Measurements from ENCODE around the gene CRHR2.

Gene CRHR2

DNA sequence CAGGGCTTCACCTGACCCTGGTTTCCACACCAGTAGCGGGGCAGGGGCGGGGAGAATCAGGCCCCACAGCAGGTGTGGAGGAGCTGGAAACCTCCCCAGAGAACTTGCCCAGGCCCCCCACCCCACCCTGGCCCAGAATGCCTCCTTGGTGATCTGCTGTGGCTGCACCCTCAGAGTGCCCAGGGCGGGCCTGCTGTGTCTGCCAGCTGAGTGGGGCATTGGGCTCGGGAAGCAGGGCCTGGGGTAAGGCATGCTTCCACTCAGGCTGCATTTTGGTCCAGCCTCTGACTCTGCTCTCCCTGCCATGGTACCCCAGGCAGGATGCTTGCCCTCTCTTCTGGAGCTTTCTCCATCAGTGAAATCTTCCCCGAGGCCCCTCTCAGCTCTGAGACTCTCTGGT lies 1.1 kb upstream of the CRHR2 start:
- H3K9me2 ChIP-seq (ENCODE audit: low read depth, low read length), result no peaks in the 10 kb centered on the region
- H4K20me1 ChIP-seq (ENCODE audit: insufficient read depth, low read length), result no peaks in the 10 kb centered on the region
- peaks cover 5% of the 10 kb centered on the region; the same call in 1 of the 2 replicates for H3K27me3 ChIP-seq (ENCODE audit: insufficient read depth, low read length)
- H3K9me3 ChIP-seq (ENCODE audit: low read length), result no peaks in the 10 kb centered on the region
- no peak overlapping the region for H3K9ac ChIP-seq (ENCODE audit: low read length)
- H3K4me2 ChIP-seq (ENCODE audit: low read length), result no peak overlapping the region
- H3F3A ChIP-seq (ENCODE audit: insufficient read depth, low read length), result no peaks in the 10 kb centered on the region
- no peaks in the 10 kb centered on the region for H3K4me1 ChIP-seq (ENCODE audit: insufficient read depth, low read length, severe bottlenecking)
- TF ChIP-seq, protein P1, sequence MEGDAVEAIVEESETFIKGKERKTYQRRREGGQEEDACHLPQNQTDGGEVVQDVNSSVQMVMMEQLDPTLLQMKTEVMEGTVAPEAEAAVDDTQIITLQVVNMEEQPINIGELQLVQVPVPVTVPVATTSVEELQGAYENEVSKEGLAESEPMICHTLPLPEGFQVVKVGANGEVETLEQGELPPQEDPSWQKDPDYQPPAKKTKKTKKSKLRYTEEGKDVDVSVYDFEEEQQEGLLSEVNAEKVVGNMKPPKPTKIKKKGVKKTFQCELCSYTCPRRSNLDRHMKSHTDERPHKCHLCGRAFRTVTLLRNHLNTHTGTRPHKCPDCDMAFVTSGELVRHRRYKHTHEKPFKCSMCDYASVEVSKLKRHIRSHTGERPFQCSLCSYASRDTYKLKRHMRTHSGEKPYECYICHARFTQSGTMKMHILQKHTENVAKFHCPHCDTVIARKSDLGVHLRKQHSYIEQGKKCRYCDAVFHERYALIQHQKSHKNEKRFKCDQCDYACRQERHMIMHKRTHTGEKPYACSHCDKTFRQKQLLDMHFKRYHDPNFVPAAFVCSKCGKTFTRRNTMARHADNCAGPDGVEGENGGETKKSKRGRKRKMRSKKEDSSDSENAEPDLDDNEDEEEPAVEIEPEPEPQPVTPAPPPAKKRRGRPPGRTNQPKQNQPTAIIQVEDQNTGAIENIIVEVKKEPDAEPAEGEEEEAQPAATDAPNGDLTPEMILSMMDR (IDR thresholded peaks at IDR 0.05; ENCODE audit: low read length), result no peak
- TF ChIP-seq EZH2 (IDR thresholded peaks at IDR 0.05; ENCODE audit: borderline replicate concordance, low read length), result no peak
- H3K36me3 ChIP-seq (ENCODE audit: insufficient read depth, low read length), result no peaks in the 10 kb centered on the region
- no peak overlapping the region for H3K4me3 ChIP-seq (ENCODE audit: low read depth, low read length, poor library complexity, severe bottlenecking)
- H3K27ac ChIP-seq (ENCODE audit: low read depth, low read length, poor library complexity, severe bottlenecking), result no peak overlapping the region
- H3K79me2 ChIP-seq (ENCODE audit: insufficient read depth, low read length), result no peaks in the 10 kb centered on the region
- H2AFZ ChIP-seq (ENCODE audit: low read length), result no peak overlapping the region

DNA sequence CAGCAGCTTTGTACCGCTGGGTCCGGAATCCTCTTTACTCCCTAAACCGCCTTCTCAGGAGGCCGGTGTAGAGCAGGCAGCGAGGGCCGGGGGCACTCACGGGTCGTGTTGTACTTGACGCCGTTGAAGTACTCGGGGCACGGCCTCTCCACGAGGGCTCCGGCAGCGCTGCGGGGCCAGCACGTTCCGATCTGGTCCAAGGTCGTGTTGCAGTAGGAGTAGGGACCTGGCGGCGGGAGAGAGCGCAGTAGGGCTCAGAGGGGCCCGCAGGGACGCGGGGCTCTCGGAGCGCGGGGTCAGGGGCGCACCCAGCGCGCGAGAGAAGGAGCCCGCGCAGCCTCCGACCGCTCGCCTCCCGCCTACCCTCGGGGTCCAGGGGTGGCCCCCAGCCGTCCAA lies 443 bp downstream of the CRHR2 start:
- Histone ChIP-seq H3K79me2 (ENCODE audit: insufficient read depth, low read length) (no peaks in the 10 kb centered on the region), H2AFZ (ENCODE audit: low read length) (no peak overlapping the region), H3K4me2 (ENCODE audit: low read length) (no peak overlapping the region), H3K4me1 (ENCODE audit: insufficient read depth, low read length, severe bottlenecking) (no peaks in the 10 kb centered on the region), H3K4me3 (ENCODE audit: low read depth, low read length, poor library complexity, severe bottlenecking) (no peak overlapping the region), H3K9me2 (ENCODE audit: low read depth, low read length) (no peaks in the 10 kb centered on the region), H3F3A (ENCODE audit: insufficient read depth, low read length) (no peaks in the 10 kb centered on the region), H3K36me3 (ENCODE audit: insufficient read depth, low read length) (no peaks in the 10 kb centered on the region), H3K27ac (ENCODE audit: low read depth, low read length, poor library complexity, severe bottlenecking) (no peak overlapping the region), H3K9me3 (ENCODE audit: low read length) (no peaks in the 10 kb centered on the region), H3K9ac (ENCODE audit: low read length) (no peak overlapping the region), H3K27me3 (ENCODE audit: insufficient read depth, low read length) (peaks cover 5% of the 10 kb centered on the region; the same call in 1 of the 2 replicates), H4K20me1 (ENCODE audit: insufficient read depth, low read length) (no peaks in the 10 kb centered on the region)
- TF ChIP-seq, protein P1 (IDR thresholded peaks at IDR 0.05; ENCODE audit: low read length), result no peak
- no peak for TF ChIP-seq EZH2 (IDR thresholded peaks at IDR 0.05; ENCODE audit: borderline replicate concordance, low read length)

- H2AFZ ChIP-seq (ENCODE audit: low read length), result no peak overlapping the region
- no peaks in the 10 kb centered on the region for H3K36me3 ChIP-seq (ENCODE audit: insufficient read depth, low read length)
Measured at GRCh38 chr7:30681331-30681797, 892 bp downstream of the CRHR2 start.

More at GRCh38 chr7:30681331-30681797, 892 bp downstream of the CRHR2 start:
- H3K9me3 ChIP-seq (ENCODE audit: low read length), result no peaks in the 10 kb centered on the region
- H3K4me3 ChIP-seq (ENCODE audit: low read depth, low read length, poor library complexity, severe bottlenecking), result no peak overlapping the region
- no peaks in the 10 kb centered on the region for H4K20me1 ChIP-seq (ENCODE audit: insufficient read depth, low read length)
- H3F3A ChIP-seq (ENCODE audit: insufficient read depth, low read length), result no peaks in the 10 kb centered on the region
- TF ChIP-seq, protein P1 (IDR thresholded peaks at IDR 0.05; ENCODE audit: low read length), result no peak
- TF ChIP-seq EZH2 (IDR thresholded peaks at IDR 0.05; ENCODE audit: borderline replicate concordance, low read length), result no peak
- no peaks in the 10 kb centered on the region for H3K9me2 ChIP-seq (ENCODE audit: low read depth, low read length)
- no peaks in the 10 kb centered on the region for H3K4me1 ChIP-seq (ENCODE audit: insufficient read depth, low read length, severe bottlenecking)
- peaks cover 5% of the 10 kb centered on the region; the same call in 1 of the 2 replicates for H3K27me3 ChIP-seq (ENCODE audit: insufficient read depth, low read length)
- no peak overlapping the region for H3K27ac ChIP-seq (ENCODE audit: low read depth, low read length, poor library complexity, severe bottlenecking)
- H3K79me2 ChIP-seq (ENCODE audit: insufficient read depth, low read length), result no peaks in the 10 kb centered on the region
- no peak overlapping the region for H3K4me2 ChIP-seq (ENCODE audit: low read length)
- H3K9ac ChIP-seq (ENCODE audit: low read length), result no peak overlapping the region
